GM18519 (cell line): ENCODE data around the gene CEP44.
"Not testable (repeated sequence)": the region's sequence is repeated elsewhere in the genome, so short reads cannot be mapped to it uniquely, and the experiment has no call there.

Experiments used
- ATAC-seq: cut with Tn5 transposase; IDR thresholded peaks from one replicate; pipeline ENCODE4 v1.9.1; 2021; ENCODE audit warnings: mild to moderate bottlenecking, moderate library complexity; ENCODE audit not compliant: unreplicated experiment, low FRiP score

CEP44 gene

GRCh38 chr4:174283507-174284471 is at the start of gene CEP44, which contains the start of gene FBXO8:
Gene CEP44, plus strand, starts transcription at chr4:174283911. Its CDS starts 15,211 bp downstream, at chr4:174299122.
Gene FBXO8, minus strand, starts transcription at chr4:174283667. Its CDS starts 20,575 bp downstream, at chr4:174263092.
- peak; percentile 25 for ATAC-seq

GRCh38 chr4:174236359-174236758 is 47.4 kb upstream of the CEP44 start:
- ATAC-seq: no peak

GRCh38 chr4:174241162-174241561 is 42.5 kb upstream of the CEP44 start:
- no peak for ATAC-seq

- peak; percentile 39 for ATAC-seq
These were observed 39.3 kb upstream of the CEP44 start for GRCh38 chr4:174244441-174244840.

GRCh38 chr4:174245714-174246113 is 38.0 kb upstream of the CEP44 start:
- ATAC-seq: no peak

- ATAC-seq: no peak
These were observed 35.3 kb upstream of the CEP44 start for GRCh38 chr4:174248407-174248806.

GRCh38 chr4:174252412-174252811 is 31.3 kb upstream of the CEP44 start:
- no peak for ATAC-seq

- no peak for ATAC-seq
These were observed 29.1 kb upstream of the CEP44 start for GRCh38 chr4:174254613-174255012.

GRCh38 chr4:174255374-174255773 is 28.3 kb upstream of the CEP44 start:
- ATAC-seq: no peak

GRCh38 chr4:174255786-174256185 is 27.9 kb upstream of the CEP44 start:
- ATAC-seq: no peak

- ATAC-seq: no peak
These were observed 27.4 kb upstream of the CEP44 start for GRCh38 chr4:174256277-174256713.

- no peak for ATAC-seq
These were observed 24.1 kb upstream of the CEP44 start for GRCh38 chr4:174259580-174259979.

- no peak for ATAC-seq
These were observed 23.6 kb upstream of the CEP44 start for GRCh38 chr4:174260099-174260498.

GRCh38 chr4:174261432-174261831 is 22.3 kb upstream of the CEP44 start:
- not testable (repeated sequence) for ATAC-seq

GRCh38 chr4:174262624-174263444 is 20.9 kb upstream of the CEP44 start:
- ATAC-seq: no peak

GRCh38 chr4:174263445-174263736 is 20.3 kb upstream of the CEP44 start:
- ATAC-seq: no peak

- no peak for ATAC-seq
These were observed 17.8 kb upstream of the CEP44 start for GRCh38 chr4:174265916-174266315.

GRCh38 chr4:174266416-174266815 is 17.3 kb upstream of the CEP44 start:
- ATAC-seq: no peak

GRCh38 chr4:174273930-174274329 is 9.8 kb upstream of the CEP44 start:
- no peak for ATAC-seq

GRCh38 chr4:174274436-174274835 is 9.3 kb upstream of the CEP44 start:
- ATAC-seq: no peak

GRCh38 chr4:174275101-174275500 is 8.6 kb upstream of the CEP44 start:
- ATAC-seq: no peak
